ENCODE data around the gene LYVE1.

Gene LYVE1

GRCh38 chr11:10551845-10552352, 16.6 kb downstream of the LYVE1 start:
- DNase-seq = no peak

- DNase-seq = no peak
These were observed 17.2 kb downstream of the LYVE1 start for GRCh38 chr11:10551290-10551592.

GRCh38 chr11:10550503-10551289, 17.8 kb downstream of the LYVE1 start:
- DNase-seq = no peak

- DNase-seq = no peak
These were observed 23.7 kb downstream of the LYVE1 start for GRCh38 chr11:10544491-10545465.

GRCh38 chr11:10543782-10544181, 24.7 kb downstream of the LYVE1 start:
- no peak for DNase-seq

- no peak for DNase-seq
These were observed 25.7 kb downstream of the LYVE1 start for GRCh38 chr11:10542776-10543175.

- no peak for DNase-seq
These were observed 26.9 kb downstream of the LYVE1 start for GRCh38 chr11:10541561-10541930.

- DNase-seq = peak; percentile 98
These were observed 27.4 kb downstream of the LYVE1 start, which contains the start of gene RNF141 for GRCh38 chr11:10540915-10541560. RNF141 (minus strand) TSS chr11:10541187; CDS start chr11:10534158, 7,029 bp downstream.

GRCh38 chr11:10540546-10540914, 27.9 kb downstream of the LYVE1 start:
- DNase-seq = no peak

GRCh38 chr11:10539339-10539738, 29.1 kb downstream of the LYVE1 start:
- DNase-seq = no peak

GRCh38 chr11:10538924-10539323, 29.5 kb downstream of the LYVE1 start:
- no peak for DNase-seq

GRCh38 chr11:10537600-10537999, 30.9 kb downstream of the LYVE1 start:
- DNase-seq = no peak

- DNase-seq = no peak
These were observed 34.1 kb downstream of the LYVE1 start for GRCh38 chr11:10534316-10534715.

GRCh38 chr11:10533323-10533722, 35.1 kb downstream of the LYVE1 start:
- DNase-seq = no peak

- DNase-seq = no peak
These were observed 35.9 kb downstream of the LYVE1 start for GRCh38 chr11:10532526-10532925.

- DNase-seq = no peak
These were observed 39.2 kb downstream of the LYVE1 start for GRCh38 chr11:10529279-10529678.

GRCh38 chr11:10528121-10528520, 40.3 kb downstream of the LYVE1 start:
- no peak for DNase-seq

GRCh38 chr11:10526974-10527918, 41.2 kb downstream of the LYVE1 start:
- no peak for DNase-seq

GRCh38 chr11:10524471-10524870, 44.0 kb downstream of the LYVE1 start:
- no peak for DNase-seq

GRCh38 chr11:10522921-10523320, 45.5 kb downstream of the LYVE1 start:
- no peak for DNase-seq

GRCh38 chr11:10522276-10522675, 46.2 kb downstream of the LYVE1 start:
- no peak for DNase-seq

GRCh38 chr11:10520562-10520961, 47.9 kb downstream of the LYVE1 start:
- no peak for DNase-seq
